ENCODE data around the gene RTN4. TPM values are rescaled to one million over a fixed set of nuclear protein-coding genes. Genes with fewer than 3 reads are reported as not detected.

The RTN4 gene
- total RNA-seq, 1 experiment from 2014 or later: 200 TPM

DNA sequence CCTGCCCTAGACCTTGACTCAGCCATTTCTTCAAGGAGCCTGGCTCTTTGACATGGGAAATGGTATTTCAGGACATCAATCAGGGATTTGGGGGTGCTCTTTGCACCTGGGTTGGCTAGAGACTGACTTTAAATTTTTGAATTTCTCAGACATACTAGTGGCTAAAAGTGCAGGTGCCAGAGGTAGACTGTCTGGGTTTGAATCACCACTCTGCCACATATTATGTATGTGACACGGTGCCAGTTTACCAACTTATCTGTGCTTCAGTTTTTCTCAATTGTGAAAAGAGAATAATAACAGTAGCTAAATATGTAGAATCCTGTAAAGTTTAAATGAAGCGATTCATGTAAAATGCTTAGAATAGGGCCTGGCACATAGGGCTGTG lies 49.2 kb upstream of the RTN4 start:
- TF ChIP-seq, protein P1, sequence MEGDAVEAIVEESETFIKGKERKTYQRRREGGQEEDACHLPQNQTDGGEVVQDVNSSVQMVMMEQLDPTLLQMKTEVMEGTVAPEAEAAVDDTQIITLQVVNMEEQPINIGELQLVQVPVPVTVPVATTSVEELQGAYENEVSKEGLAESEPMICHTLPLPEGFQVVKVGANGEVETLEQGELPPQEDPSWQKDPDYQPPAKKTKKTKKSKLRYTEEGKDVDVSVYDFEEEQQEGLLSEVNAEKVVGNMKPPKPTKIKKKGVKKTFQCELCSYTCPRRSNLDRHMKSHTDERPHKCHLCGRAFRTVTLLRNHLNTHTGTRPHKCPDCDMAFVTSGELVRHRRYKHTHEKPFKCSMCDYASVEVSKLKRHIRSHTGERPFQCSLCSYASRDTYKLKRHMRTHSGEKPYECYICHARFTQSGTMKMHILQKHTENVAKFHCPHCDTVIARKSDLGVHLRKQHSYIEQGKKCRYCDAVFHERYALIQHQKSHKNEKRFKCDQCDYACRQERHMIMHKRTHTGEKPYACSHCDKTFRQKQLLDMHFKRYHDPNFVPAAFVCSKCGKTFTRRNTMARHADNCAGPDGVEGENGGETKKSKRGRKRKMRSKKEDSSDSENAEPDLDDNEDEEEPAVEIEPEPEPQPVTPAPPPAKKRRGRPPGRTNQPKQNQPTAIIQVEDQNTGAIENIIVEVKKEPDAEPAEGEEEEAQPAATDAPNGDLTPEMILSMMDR (conservative IDR thresholded peaks at IDR 0.05): no peak
- no peaks in the 10 kb centered on the region for H3K27me3 ChIP-seq (ENCODE audit: insufficient read depth, low read length)
- no peak overlapping the region for H3K18ac ChIP-seq (ENCODE audit: insufficient read length, low read depth, low read length)
- H2BK20ac ChIP-seq (ENCODE audit: low read depth, low read length, poor library complexity, severe bottlenecking): no peak overlapping the region
- H2BK5ac ChIP-seq (ENCODE audit: insufficient read length, low read length): no peak overlapping the region
- no peak overlapping the region for H3K4me2 ChIP-seq (ENCODE audit: insufficient read depth, insufficient read length, low read length)
- H3K9me3 Mint-ChIP-seq: no peaks in the 10 kb centered on the region
- H3K27ac Mint-ChIP-seq: no peak overlapping the region; a peak in 1 of 7 replicates
- no peaks in the 10 kb centered on the region for H3K79me2 ChIP-seq (ENCODE audit: insufficient read depth, low read length)
- H3K4me1 ChIP-seq (ENCODE audit: insufficient read depth, low read length): no peaks in the 10 kb centered on the region; the same call in 1 of the 2 replicates
- no peak overlapping the region for H2BK15ac ChIP-seq (ENCODE audit: low read depth, low read length)
- no peak overlapping the region for H2AFZ ChIP-seq (ENCODE audit: low read length)
- H3T11ph ChIP-seq (ENCODE audit: low read length): no peak overlapping the region
- H3K23me2 ChIP-seq (ENCODE audit: insufficient read length, low read depth, low read length, poor library complexity, severe bottlenecking): no peaks in the 10 kb centered on the region
- no peaks in the 10 kb centered on the region for H4K20me1 ChIP-seq (ENCODE audit: control insufficient read depth, insufficient read depth, insufficient read length)
- no peak overlapping the region for H2BK12ac ChIP-seq (ENCODE audit: insufficient read length, low read depth, low read length)
- no peak for DNase-seq
- no peak overlapping the region for H3K4ac ChIP-seq (ENCODE audit: low read depth, low read length)
- peaks cover 5 to 6% of the 10 kb centered on the region in 2 experiments for H3K4me1 Mint-ChIP-seq
- H3K56ac ChIP-seq (ENCODE audit: insufficient read length, low read depth, low read length): no peak overlapping the region
- H3K14ac ChIP-seq (ENCODE audit: insufficient read depth, low read length): no peak overlapping the region
- no peaks in the 10 kb centered on the region for H3K27me3 Mint-ChIP-seq (ENCODE audit: low read depth)
- H4K8ac ChIP-seq (replicated peaks; ENCODE audit: insufficient read length, low read depth, low read length): no peak overlapping the region
- H3K9ac ChIP-seq (ENCODE audit: extremely low read depth, insufficient read length, low read length): no peak overlapping the region
- H2BK120ac ChIP-seq (ENCODE audit: low read depth, low read length, poor library complexity, severe bottlenecking): no peak overlapping the region
- no CpG with 5 or more reads among the region's 2 CpGs for WGBS (ENCODE audit: extremely low coverage, insufficient read length, low lambda C conversion rate)
- no peak overlapping the region for H4K91ac ChIP-seq (ENCODE audit: insufficient read length, low read depth, low read length)
- H3K36me3 Mint-ChIP-seq (ENCODE audit: insufficient read depth in 1 of 3, low read depth in 3 of 3): no peaks in the 10 kb centered on the region
- no peaks in the 10 kb centered on the region for H3K9me3 ChIP-seq (ENCODE audit: control insufficient read depth, low read depth, low read length)
- no peaks in the 10 kb centered on the region for H3K79me1 ChIP-seq (ENCODE audit: insufficient read depth, low read depth, low read length, poor library complexity, severe bottlenecking)
- H3K4me3 Mint-ChIP-seq: no peak overlapping the region
- H3K23ac ChIP-seq (ENCODE audit: insufficient read length, low read depth, low read length): no peak overlapping the region
- no peak overlapping the region for H2AK5ac ChIP-seq (ENCODE audit: insufficient read length, low read length)
- H4K5ac ChIP-seq (ENCODE audit: insufficient read length, low read depth, low read length): no peak overlapping the region
- no peak overlapping the region for H3K27ac ChIP-seq (ENCODE audit: insufficient read length, low read depth, low read length)

All from H9 (cell line).